ENCODE data around the gene SERF2. TPM values are rescaled to one million over a fixed set of nuclear protein-coding genes. Genes with fewer than 3 reads are reported as not detected.

Gene SERF2
- total and polyA plus RNA-seq, 2 of the 13 experiments (the other 11 are each of a cell fraction or from before 2014, with no cell fraction given), result 811 to 1,257 TPM

GRCh38 chr15:43826508-43827341 is 34.6 kb downstream of the SERF2 start, which contains the start of gene WDR76 (continued):
- no peak for TF ChIP-seq PLSCR1 (CRISPR knock-in tag; IDR thresholded peaks at IDR 0.05; ENCODE audit: borderline replicate concordance)
- TF ChIP-seq ZNF772 (CRISPR knock-in tag; IDR thresholded peaks at IDR 0.05), result no peak
- TF ChIP-seq EHMT2 (IDR thresholded peaks at IDR 0.05; ENCODE audit: borderline replicate concordance, low read depth, low read length), result no peak
- TF ChIP-seq GABPB1 (CRISPR knock-in tag; IDR thresholded peaks at IDR 0.05), result peak; percentile 81
- no peak for TF ChIP-seq RELA (CRISPR knock-in tag; IDR thresholded peaks at IDR 0.05)
- peak; percentile 57 for TF ChIP-seq RBFOX2 (IDR thresholded peaks at IDR 0.05; ENCODE audit: low read depth, low read length)
- no peak for TF ChIP-seq TOPORS (CRISPR knock-in tag; IDR thresholded peaks at IDR 0.05)
- no peak for TF ChIP-seq ZZZ3 (CRISPR knock-in tag; IDR thresholded peaks at IDR 0.05; ENCODE audit: borderline replicate concordance)
- TF ChIP-seq BCL6 (CRISPR knock-in tag; IDR thresholded peaks at IDR 0.05), result no peak
- TF ChIP-seq NFRKB (IDR thresholded peaks at IDR 0.05), result no peak
- TF ChIP-seq GMEB2 (CRISPR knock-in tag; IDR thresholded peaks at IDR 0.05; ENCODE audit: low read depth), result no peak
- 0 out of 2 replicates have a peak, but pooled peaks have one; percentile 43 for TF ChIP-seq POLR2G (IDR thresholded peaks at IDR 0.05; ENCODE audit: low read depth, low read length)
- TF ChIP-seq ZNF276 (CRISPR knock-in tag; IDR thresholded peaks at IDR 0.05; ENCODE audit: low read depth), result no peak
- peak; percentile 91 for TF ChIP-seq E2F1 (CRISPR knock-in tag; IDR thresholded peaks at IDR 0.05)
- TF ChIP-seq GZF1 (CRISPR knock-in tag; IDR thresholded peaks at IDR 0.05), result no peak
- TF ChIP-seq MXI1 (IDR thresholded peaks at IDR 0.05; ENCODE audit: borderline replicate concordance, low read depth, low read length), result no peak
- no peak for TF ChIP-seq MED8 (CRISPR knock-in tag; IDR thresholded peaks at IDR 0.05; ENCODE audit: insufficient replicate concordance)
- TF ChIP-seq ZNF414 (CRISPR knock-in tag; IDR thresholded peaks at IDR 0.05), result no peak
- TF ChIP-seq TFDP1 (CRISPR knock-in tag; IDR thresholded peaks at IDR 0.05; ENCODE audit: borderline replicate concordance), result peak; percentile 84; the same call in 1 of the 2 replicates
- TF ChIP-seq RNF2 (conservative IDR thresholded peaks at IDR 0.05; ENCODE audit: low read depth), result no peak
- TF ChIP-seq CHCHD3 (CRISPR knock-in tag; IDR thresholded peaks at IDR 0.05), result no peak

All from HepG2 (cell line).